ENCODE results near the gene MORN3. TPM values are rescaled to one million over a fixed set of nuclear protein-coding genes. Genes with fewer than 3 reads are reported as not detected.
"Not testable (repeated sequence)": the region's sequence is repeated elsewhere in the genome, so short reads cannot be mapped to it uniquely, and the experiment has no call there.

MORN3 gene
- total RNA-seq, 2 experiments from 2014 or later: 3.0 to 3.5 TPM

GRCh38 chr12:121709064-121709424, 39.6 kb upstream of the MORN3 start:
- H3K36me3 Mint-ChIP-seq (ENCODE audit: low read depth); H3K4me3 Mint-ChIP-seq; H3K9me3 Mint-ChIP-seq; H3K27ac Mint-ChIP-seq; DNase-seq; POLR2A ChIA-PET; H3K27me3 Mint-ChIP-seq: not testable (repeated sequence)
- CTCF ChIA-PET: interaction anchor here (1.3 to 2.2 kb wide), 2 partner anchors 64 to 67 kb away, joined by 3 to 4 read pairs; no protein-coding TSS in a partner anchor
- peaks cover 22% of the 10 kb centered on the region for H3K4me1 Mint-ChIP-seq

- H3K9me3 Mint-ChIP-seq: peaks cover 4% of the 10 kb centered on the region
- peaks cover 17% of the 10 kb centered on the region for H3K4me1 Mint-ChIP-seq
These were observed 39.0 kb upstream of the MORN3 start for GRCh38 chr12:121708313-121709063.

GRCh38 chr12:121705514-121705913, 36.1 kb upstream of the MORN3 start:
- ChIA-PET POLR2A (no interaction called here), CTCF (interaction anchor here (6.0 kb wide), 1 partner anchor 89 kb away, joined by 33 read pairs; the partner anchor contains the start of gene RHOF)
- H3K9me3 Mint-ChIP-seq: peaks cover 4% of the 10 kb centered on the region
- peaks cover 1% of the 10 kb centered on the region for H3K27me3 Mint-ChIP-seq
- peaks cover 6% of the 10 kb centered on the region for H3K4me1 Mint-ChIP-seq
- no peak for DNase-seq
- no peak overlapping the region for H3K27ac Mint-ChIP-seq
- H3K36me3 Mint-ChIP-seq (ENCODE audit: low read depth): no peaks in the 10 kb centered on the region
- no peak overlapping the region for H3K4me3 Mint-ChIP-seq

More at GRCh38 chr12:121708313-121709063, 39.0 kb upstream of the MORN3 start:
- no peak for DNase-seq
- ChIA-PET POLR2A (interaction anchor here (1.1 kb wide), 1 partner anchor 49 kb away, joined by 3 read pairs; no protein-coding TSS in a partner anchor), CTCF (interaction anchor here (0.9 to 2.2 kb wide), 4 partner anchors 40 to 86 kb away, joined by 3 to 4 read pairs (median 3); no protein-coding TSS in a partner anchor)
- Mint-ChIP-seq H3K36me3 (ENCODE audit: low read depth) (no peaks in the 10 kb centered on the region), H3K27ac (no peak overlapping the region), H3K27me3 (peaks cover 1% of the 10 kb centered on the region), H3K4me3 (no peak overlapping the region)

DNA sequence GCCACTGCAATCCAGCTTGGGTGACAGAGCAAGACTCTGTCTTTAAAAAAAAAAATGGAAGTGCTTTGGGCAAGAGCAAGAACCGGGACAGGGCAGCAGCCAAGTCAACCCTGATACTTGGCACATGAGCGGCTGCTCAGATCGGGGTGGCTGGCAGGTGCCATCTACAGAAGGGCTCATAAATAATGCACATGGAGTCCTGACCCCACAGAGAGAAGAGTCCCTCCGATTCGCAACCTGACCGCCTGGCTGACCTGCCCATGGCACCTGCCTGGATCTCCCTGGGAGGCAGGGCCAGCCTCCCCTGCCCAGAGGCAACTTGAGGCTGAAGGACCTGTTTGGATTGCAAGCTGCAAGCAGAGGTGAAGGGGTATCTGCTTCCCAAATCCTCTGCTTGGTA, 33.5 kb upstream of the MORN3 start:
- ChIA-PET CTCF (interaction anchor here (1.3 to 6.0 kb wide), 4 partner anchors 70 to 92 kb away, joined by 3 to 33 read pairs (median 6); partner anchors contain the start of gene RHOF), POLR2A (no interaction called here)
- H3K4me1 Mint-ChIP-seq: no peaks in the 10 kb centered on the region
- H3K9me3 Mint-ChIP-seq: peaks cover 4% of the 10 kb centered on the region
- H3K27me3 Mint-ChIP-seq: peaks cover 1% of the 10 kb centered on the region
- H3K27ac Mint-ChIP-seq: no peak overlapping the region
- H3K4me3 Mint-ChIP-seq: no peak overlapping the region
- no peak for DNase-seq
- no peaks in the 10 kb centered on the region for H3K36me3 Mint-ChIP-seq (ENCODE audit: low read depth)

- ChIA-PET POLR2A (no interaction called here), CTCF (interaction anchor here (0.6 to 6.0 kb wide), 6 partner anchors 9 to 93 kb away, joined by 3 to 33 read pairs (median 5); partner anchors contain the start of genes RHOF and TMEM120B)
- H3K9me3 Mint-ChIP-seq: peaks cover 4% of the 10 kb centered on the region
- H3K27me3 Mint-ChIP-seq: no peaks in the 10 kb centered on the region
- DNase-seq: no peak
- no peak overlapping the region for H3K27ac Mint-ChIP-seq
- no peaks in the 10 kb centered on the region for H3K36me3 Mint-ChIP-seq (ENCODE audit: low read depth)
- H3K4me1 Mint-ChIP-seq: peaks cover 4% of the 10 kb centered on the region
- H3K4me3 Mint-ChIP-seq: no peak overlapping the region
These were observed 32.3 kb upstream of the MORN3 start for GRCh38 chr12:121701667-121702277.

- H3K36me3 Mint-ChIP-seq (ENCODE audit: low read depth); H3K4me1 Mint-ChIP-seq; H3K9me3 Mint-ChIP-seq; DNase-seq; H3K27me3 Mint-ChIP-seq; POLR2A ChIA-PET; H3K4me3 Mint-ChIP-seq; H3K27ac Mint-ChIP-seq: not testable (repeated sequence)
- CTCF ChIA-PET: interaction anchor here (0.7 to 3.7 kb wide), 3 partner anchors 85 to 96 kb away, joined by 3 to 26 read pairs (median 4); partner anchors contain the start of gene RHOF
These were observed 28.4 kb upstream of the MORN3 start for GRCh38 chr12:121697861-121698260.

DNA sequence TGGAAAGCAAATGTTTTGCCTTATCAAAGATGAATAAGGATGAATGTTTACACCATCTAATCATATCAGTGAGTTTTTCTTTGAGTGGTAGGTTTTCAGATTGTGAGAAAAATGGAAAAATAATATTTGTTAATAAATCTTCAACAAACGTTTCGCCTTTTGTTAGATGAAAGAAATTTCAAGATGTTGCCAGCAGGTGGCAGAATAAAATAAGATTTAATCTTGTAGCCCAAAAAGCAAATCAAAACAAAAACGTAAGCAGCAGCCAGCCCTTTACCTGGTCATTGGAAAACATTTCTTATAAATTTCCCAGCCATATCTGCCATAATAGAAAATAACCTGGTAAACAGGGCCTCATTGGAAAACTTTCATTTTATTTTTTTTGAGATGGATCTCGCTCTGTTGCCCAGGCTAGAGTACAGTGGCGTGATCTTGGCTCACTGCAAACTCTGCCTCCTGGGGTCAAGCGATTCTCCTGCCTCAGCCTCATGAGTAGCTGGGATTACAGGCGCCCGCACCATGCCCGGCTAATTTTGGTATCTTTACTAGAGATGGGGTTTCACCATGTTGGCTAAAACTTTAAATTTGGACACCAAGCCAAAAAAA, 27.7 kb upstream of the MORN3 start:
- Mint-ChIP-seq H3K4me3 (no peak overlapping the region), H3K27me3 (no peaks in the 10 kb centered on the region), H3K36me3 (ENCODE audit: low read depth) (no peaks in the 10 kb centered on the region), H3K4me1 (peaks cover 4% of the 10 kb centered on the region), H3K27ac (no peak overlapping the region), H3K9me3 (no peaks in the 10 kb centered on the region)
- DNase-seq: peak; percentile 68
- ChIA-PET POLR2A (no interaction called here), CTCF (interaction anchor here (0.7 to 3.7 kb wide), 3 partner anchors 85 to 314 kb away, joined by 3 to 26 read pairs (median 4); partner anchors contain the start of gene RHOF)

GRCh38 chr12:121693155-121693687, 23.8 kb upstream of the MORN3 start:
- no peak overlapping the region for H3K4me3 Mint-ChIP-seq
- no peak overlapping the region for H3K27ac Mint-ChIP-seq
- POLR2A ChIA-PET: no interaction called here
- no peak for DNase-seq
- no peaks in the 10 kb centered on the region for H3K36me3 Mint-ChIP-seq (ENCODE audit: low read depth)
- H3K4me1 Mint-ChIP-seq: peaks cover 4% of the 10 kb centered on the region
- H3K9me3 Mint-ChIP-seq: no peaks in the 10 kb centered on the region
- peaks cover 3% of the 10 kb centered on the region for H3K27me3 Mint-ChIP-seq
- CTCF ChIA-PET: interaction anchor here (0.6 to 2.5 kb wide), 4 partner anchors 43 to 143 kb away, joined by 3 to 23 read pairs (median 4); partner anchors contain the start of gene RHOF

GRCh38 chr12:121692744-121693143, 23.3 kb upstream of the MORN3 start:
- H3K4me3 Mint-ChIP-seq; DNase-seq; H3K36me3 Mint-ChIP-seq (ENCODE audit: low read depth); POLR2A ChIA-PET; H3K9me3 Mint-ChIP-seq; H3K27me3 Mint-ChIP-seq; H3K4me1 Mint-ChIP-seq; H3K27ac Mint-ChIP-seq: not testable (repeated sequence)
- CTCF ChIA-PET: interaction anchor here (2.5 kb wide), 1 partner anchor 102 kb away, joined by 23 read pairs; the partner anchor contains the start of gene RHOF

GRCh38 chr12:121689430-121689829, 20.0 kb upstream of the MORN3 start:
- peak overlapping the region; percentile 70 for H3K27ac Mint-ChIP-seq
- H3K36me3 Mint-ChIP-seq (ENCODE audit: low read depth): no peaks in the 10 kb centered on the region
- ChIA-PET POLR2A (no interaction called here), CTCF (interaction anchor here (0.7 to 6.7 kb wide), 2 partner anchors 27 to 105 kb away, joined by 3 to 45 read pairs; partner anchors contain the start of gene RHOF)
- DNase-seq: no peak
- H3K4me3 Mint-ChIP-seq: no peak overlapping the region
- peaks cover 15% of the 10 kb centered on the region for H3K4me1 Mint-ChIP-seq
- peaks cover 3% of the 10 kb centered on the region for H3K27me3 Mint-ChIP-seq
- no peaks in the 10 kb centered on the region for H3K9me3 Mint-ChIP-seq

GRCh38 chr12:121688966-121689365, 19.5 kb upstream of the MORN3 start:
- POLR2A ChIA-PET: no interaction called here
- H3K27me3 Mint-ChIP-seq: peaks cover 3% of the 10 kb centered on the region
- no peaks in the 10 kb centered on the region for H3K36me3 Mint-ChIP-seq (ENCODE audit: low read depth)
- H3K4me3 Mint-ChIP-seq: no peak overlapping the region
- no peak for DNase-seq
- H3K9me3 Mint-ChIP-seq: no peaks in the 10 kb centered on the region
- peaks cover 15% of the 10 kb centered on the region for H3K4me1 Mint-ChIP-seq
- no peak overlapping the region for H3K27ac Mint-ChIP-seq
- CTCF ChIA-PET: interaction anchor here (6.7 kb wide), 1 partner anchor 106 kb away, joined by 45 read pairs; the partner anchor contains the start of gene RHOF

- not testable (repeated sequence) for H3K4me3 Mint-ChIP-seq; H3K36me3 Mint-ChIP-seq (ENCODE audit: low read depth); H3K27ac Mint-ChIP-seq; H3K27me3 Mint-ChIP-seq; DNase-seq; H3K9me3 Mint-ChIP-seq
- POLR2A ChIA-PET: interaction anchor here (0.7 kb wide), 1 partner anchor 687 kb away, joined by 3 read pairs; no protein-coding TSS in a partner anchor
- H3K4me1 Mint-ChIP-seq: peaks cover 21% of the 10 kb centered on the region
- CTCF ChIA-PET: interaction anchor here (0.6 to 2.9 kb wide), 7 partner anchors 12 to 334 kb away, joined by 3 to 10 read pairs (median 3); no protein-coding TSS in a partner anchor
These were observed 10.3 kb upstream of the MORN3 start for GRCh38 chr12:121679661-121680197.

Measured in activated CD4-positive, alpha-beta T cell treated with anti-CD3 and anti-CD28 coated beads, Interleukin-2, amount 10 ng/mL, durations not matched to agents 7 days and 5 days (primary cell).